Measurements from ENCODE around the gene PARP1. TPM values are rescaled to one million over a fixed set of nuclear protein-coding genes. Genes with fewer than 3 reads are reported as not detected.

Gene PARP1
- total and polyA plus RNA-seq, 4 donors: 39.2 to 108 (median 60.3) TPM

DNA sequence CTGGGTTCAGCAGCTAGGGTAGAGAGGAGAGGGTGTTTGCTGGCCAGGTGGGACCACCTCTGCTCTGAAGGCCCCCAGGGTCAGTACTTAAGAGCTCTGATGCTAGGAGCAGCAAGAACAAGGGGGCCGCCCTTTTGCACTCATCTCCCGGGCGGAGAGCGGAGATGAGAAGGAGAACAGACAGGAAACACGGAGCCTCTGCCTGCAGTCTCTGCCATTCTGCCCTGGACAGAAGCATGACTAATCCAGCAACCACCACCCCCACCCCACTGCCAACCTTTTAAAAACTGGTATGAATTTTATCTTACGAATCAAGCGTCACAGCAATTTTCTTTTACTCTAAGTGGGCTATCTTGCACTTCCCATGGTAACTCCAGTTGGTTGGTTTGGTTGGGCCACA, 34.5 kb downstream of the PARP1 start:
- H3K9ac ChIP-seq (ENCODE audit: low read depth in 1 of 2, low read length in 2 of 2): no peak overlapping the region
- DNase-seq (ENCODE audit: low spot score): no peak
- peaks cover 21 to 93% (median 64%) of the 10 kb centered on the region in 4 donors for H3K36me3 ChIP-seq (ENCODE audit: control insufficient read depth in 4 of 4, insufficient read depth in 3 of 4, low read depth in 1 of 4, low read length in 3 of 4)
- no peak overlapping the region for H3K4me3 ChIP-seq (ENCODE audit: low read depth in 1 of 3, low read length in 3 of 3)
- H3K27ac ChIP-seq (ENCODE audit: low read depth in 1 of 2, low read length in 2 of 2): no peak overlapping the region
- WGBS: 90% methylated on average over 7 of the region's 7 CpGs
- TF ChIP-seq TAF1 (conservative IDR thresholded peaks at IDR 0.05): no peak
- TF ChIP-seq, protein P1, sequence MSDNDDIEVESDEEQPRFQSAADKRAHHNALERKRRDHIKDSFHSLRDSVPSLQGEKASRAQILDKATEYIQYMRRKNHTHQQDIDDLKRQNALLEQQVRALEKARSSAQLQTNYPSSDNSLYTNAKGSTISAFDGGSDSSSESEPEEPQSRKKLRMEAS (IDR thresholded peaks at IDR 0.05): no peak
- no peak for TF ChIP-seq YY1 (IDR thresholded peaks at IDR 0.05)
- TF ChIP-seq EGR1 (IDR thresholded peaks at IDR 0.05; ENCODE audit: low read depth in 2 of 2): no peak
- no peak for TF ChIP-seq FOXA2 (IDR thresholded peaks at IDR 0.05)
- no peak for TF ChIP-seq NR2F2 (IDR thresholded peaks at IDR 0.05)
- no peak for TF ChIP-seq REST (IDR thresholded peaks at IDR 0.05)
- no peak for TF ChIP-seq FOXA1 (IDR thresholded peaks at IDR 0.05)
- TF ChIP-seq ZBTB33 (IDR thresholded peaks at IDR 0.05): no peak
- TF ChIP-seq RXRA (IDR thresholded peaks at IDR 0.05): no peak
- no peak for TF ChIP-seq ATF3 (IDR thresholded peaks at IDR 0.05)
- TF ChIP-seq CTCF (IDR thresholded peaks at IDR 0.05; ENCODE audit: low read depth, low read length, missing input control): no peak
- no peaks in the 10 kb centered on the region for H3K9me3 ChIP-seq (ENCODE audit: control insufficient read depth in 4 of 4, low read length in 3 of 4)
- no peaks in the 10 kb centered on the region for H3K4me1 ChIP-seq (ENCODE audit: control insufficient read depth in 4 of 4, insufficient read depth in 4 of 4, low read length in 3 of 4)
- H3K27me3 ChIP-seq (ENCODE audit: control insufficient read depth in 4 of 4, insufficient read depth in 4 of 4, low read length in 3 of 4): no peaks in the 10 kb centered on the region

DNA sequence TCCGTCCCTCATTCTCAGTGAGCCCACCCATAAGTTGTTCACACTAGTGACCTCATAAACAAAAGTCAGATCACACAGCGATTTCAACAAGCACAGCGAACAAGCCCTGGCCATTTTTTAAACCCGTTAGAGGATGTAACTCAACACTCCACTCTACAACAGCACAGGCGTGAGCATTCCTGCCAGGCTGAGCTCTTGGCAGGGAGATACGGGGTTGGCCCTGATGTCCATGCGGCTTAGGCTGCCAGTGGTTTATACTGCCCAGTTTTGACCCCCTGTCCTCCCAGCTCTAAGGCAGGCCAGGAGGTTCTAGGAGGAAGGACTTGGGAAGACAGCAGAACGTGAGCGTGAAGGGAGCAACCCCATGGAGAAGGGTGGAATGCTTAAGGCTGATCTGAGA, 35.0 kb downstream of the PARP1 start:
- WGBS: 94% methylated on average over 9 of the region's 9 CpGs
- Histone ChIP-seq H3K4me1 (ENCODE audit: control insufficient read depth in 4 of 4, insufficient read depth in 4 of 4, low read length in 3 of 4) (no peaks in the 10 kb centered on the region), H3K4me3 (ENCODE audit: low read depth in 1 of 3, low read length in 3 of 3) (no peak overlapping the region), H3K36me3 (ENCODE audit: control insufficient read depth in 4 of 4, insufficient read depth in 3 of 4, low read depth in 1 of 4, low read length in 3 of 4) (peaks cover 21 to 93% (median 65%) of the 10 kb centered on the region in 4 donors), H3K9me3 (ENCODE audit: control insufficient read depth in 4 of 4, low read length in 3 of 4) (no peaks in the 10 kb centered on the region), H3K9ac (ENCODE audit: low read depth in 1 of 2, low read length in 2 of 2) (no peak overlapping the region), H3K27me3 (ENCODE audit: control insufficient read depth in 4 of 4, insufficient read depth in 4 of 4, low read length in 3 of 4) (no peaks in the 10 kb centered on the region), H3K27ac (ENCODE audit: low read depth in 1 of 2, low read length in 2 of 2) (no peak overlapping the region)
- no peak for DNase-seq (ENCODE audit: low spot score)
- TF ChIP-seq ATF3 (IDR thresholded peaks at IDR 0.05) (no peak), YY1 (IDR thresholded peaks at IDR 0.05) (no peak), REST (IDR thresholded peaks at IDR 0.05) (no peak), ZBTB33 (IDR thresholded peaks at IDR 0.05) (no peak), FOXA2 (IDR thresholded peaks at IDR 0.05) (no peak), HNF4G (IDR thresholded peaks at IDR 0.05) (no peak), HNF4A (conservative IDR thresholded peaks at IDR 0.05) (no peak), TAF1 (conservative IDR thresholded peaks at IDR 0.05) (no peak), SP1 (IDR thresholded peaks at IDR 0.05) (no peak), NR2F2 (IDR thresholded peaks at IDR 0.05) (no peak), RXRA (IDR thresholded peaks at IDR 0.05) (no peak), JUND (IDR thresholded peaks at IDR 0.05) (no peak)

Data from liver (tissue), 9 donors.